Esophagus muscularis mucosa (tissue), 4 donors: Measurements from ENCODE around the gene ALKBH1.

ENCODE experiments used
- EP300 ChIP-seq: sonication (generic); formaldehyde crosslinking; IDR thresholded peaks from one replicate; pipeline ENCODE4 v1.6.1; 2017; ENCODE audit warnings: antibody characterized with exemption
- POLR2A ChIP-seq: fragments of 450-650 bp; IDR thresholded peaks from one replicate; pipeline ENCODE4 v1.6.1; 2017; ENCODE audit warnings: antibody characterized with exemption, moderate library complexity, mild to moderate bottlenecking, low read depth
- POLR2AphosphoS5 ChIP-seq, 2 donors: sonication (generic); formaldehyde crosslinking; IDR thresholded peaks; one replicate each; pipeline ENCODE4 v1.6.1; 2017; ENCODE audit warnings: antibody characterized with exemption in 2 of 2
- TF ChIP-seq, protein P1 (sequence below), 3 experiments: fragments of 200-600 bp in 2 of 3; fragments of 450-650 bp in 1 of 3; sonication (generic) in 2 of 3; IDR thresholded peaks; one replicate each; pipeline ENCODE4 v1.5.1; 2017 to 2019; ENCODE audit warnings: antibody characterized with exemption in 3 of 3, mild to moderate bottlenecking in 2 of 3, moderate library complexity in 1 of 3

DNA sequence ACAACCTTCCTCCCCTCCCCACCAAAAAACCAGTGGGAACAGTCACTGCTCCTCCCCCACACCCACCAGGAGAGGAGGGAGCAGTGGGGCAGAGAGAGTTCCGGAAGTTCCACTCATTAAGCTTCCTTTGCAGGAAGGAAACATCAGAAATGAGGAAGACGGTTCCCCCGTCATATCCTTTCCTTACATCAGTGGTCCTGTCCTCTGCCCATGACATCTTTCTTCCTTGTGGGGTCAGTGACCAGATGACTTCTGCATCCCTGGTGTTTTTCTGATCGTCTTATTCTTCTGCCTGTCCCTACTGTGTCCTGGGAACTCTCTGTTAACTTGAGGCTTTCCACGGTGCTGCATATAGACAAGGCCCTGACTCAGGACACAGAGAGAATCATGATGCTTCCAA lies 50.5 kb downstream of the ALKBH1 start:
- TF ChIP-seq, protein P1, sequence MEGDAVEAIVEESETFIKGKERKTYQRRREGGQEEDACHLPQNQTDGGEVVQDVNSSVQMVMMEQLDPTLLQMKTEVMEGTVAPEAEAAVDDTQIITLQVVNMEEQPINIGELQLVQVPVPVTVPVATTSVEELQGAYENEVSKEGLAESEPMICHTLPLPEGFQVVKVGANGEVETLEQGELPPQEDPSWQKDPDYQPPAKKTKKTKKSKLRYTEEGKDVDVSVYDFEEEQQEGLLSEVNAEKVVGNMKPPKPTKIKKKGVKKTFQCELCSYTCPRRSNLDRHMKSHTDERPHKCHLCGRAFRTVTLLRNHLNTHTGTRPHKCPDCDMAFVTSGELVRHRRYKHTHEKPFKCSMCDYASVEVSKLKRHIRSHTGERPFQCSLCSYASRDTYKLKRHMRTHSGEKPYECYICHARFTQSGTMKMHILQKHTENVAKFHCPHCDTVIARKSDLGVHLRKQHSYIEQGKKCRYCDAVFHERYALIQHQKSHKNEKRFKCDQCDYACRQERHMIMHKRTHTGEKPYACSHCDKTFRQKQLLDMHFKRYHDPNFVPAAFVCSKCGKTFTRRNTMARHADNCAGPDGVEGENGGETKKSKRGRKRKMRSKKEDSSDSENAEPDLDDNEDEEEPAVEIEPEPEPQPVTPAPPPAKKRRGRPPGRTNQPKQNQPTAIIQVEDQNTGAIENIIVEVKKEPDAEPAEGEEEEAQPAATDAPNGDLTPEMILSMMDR (IDR thresholded peaks at IDR 0.05): no peak
- TF ChIP-seq POLR2A: no peak
- TF ChIP-seq POLR2AphosphoS5 (IDR thresholded peaks at IDR 0.05): peak in 1 of 2 donors; percentile 44
- no peak for TF ChIP-seq EP300
